Measurements from ENCODE around the gene GET4.
A peak's percentile ranks its signal among the peaks of the same experiment; 100 is the strongest.
"Not testable (repeated sequence)": the region's sequence is repeated elsewhere in the genome, so short reads cannot be mapped to it uniquely, and the experiment has no call there.

The GET4 gene

GRCh38 chr7:845731-846130 lies 30.6 kb upstream of the GET4 start:
- DNase-seq (ENCODE audit: low read depth), result no peak

- not testable (repeated sequence) for DNase-seq (ENCODE audit: low read depth)
Measured at GRCh38 chr7:846958-847650, 29.2 kb upstream of the GET4 start.

GRCh38 chr7:847728-848127 lies 28.6 kb upstream of the GET4 start:
- DNase-seq (ENCODE audit: low read depth), result not testable (repeated sequence)

- DNase-seq (ENCODE audit: low read depth), result no peak
Measured at GRCh38 chr7:849145-849544, 27.2 kb upstream of the GET4 start.

GRCh38 chr7:849781-850180 lies 26.6 kb upstream of the GET4 start:
- no peak for DNase-seq (ENCODE audit: low read depth)

GRCh38 chr7:851204-851603 lies 25.1 kb upstream of the GET4 start:
- no peak for DNase-seq (ENCODE audit: low read depth)

GRCh38 chr7:853366-854117 lies 22.8 kb upstream of the GET4 start:
- DNase-seq (ENCODE audit: low read depth), result no peak

- DNase-seq (ENCODE audit: low read depth), result no peak
Measured at GRCh38 chr7:854118-854775, 22.1 kb upstream of the GET4 start.

- DNase-seq (ENCODE audit: low read depth), result no peak
Measured at GRCh38 chr7:855686-856369, 20.5 kb upstream of the GET4 start.

- no peak for DNase-seq (ENCODE audit: low read depth)
Measured at GRCh38 chr7:856444-857095, 19.8 kb upstream of the GET4 start.

GRCh38 chr7:857661-858060 lies 18.7 kb upstream of the GET4 start:
- DNase-seq (ENCODE audit: low read depth), result no peak

GRCh38 chr7:859359-860030 lies 16.9 kb upstream of the GET4 start:
- DNase-seq (ENCODE audit: low read depth), result no peak

- no peak for DNase-seq (ENCODE audit: low read depth)
Measured at GRCh38 chr7:860149-860548, 16.2 kb upstream of the GET4 start.

GRCh38 chr7:861222-861621 lies 15.1 kb upstream of the GET4 start:
- DNase-seq (ENCODE audit: low read depth), result no peak

GRCh38 chr7:862157-862556 lies 14.2 kb upstream of the GET4 start:
- no peak for DNase-seq (ENCODE audit: low read depth)

GRCh38 chr7:863106-863505 lies 13.2 kb upstream of the GET4 start:
- DNase-seq (ENCODE audit: low read depth), result no peak

- DNase-seq (ENCODE audit: low read depth), result no peak
Measured at GRCh38 chr7:865921-866320, 10.4 kb upstream of the GET4 start.

GRCh38 chr7:867001-867405 lies 9.4 kb upstream of the GET4 start:
- DNase-seq (ENCODE audit: low read depth), result peak; percentile 68

GRCh38 chr7:867406-868188 lies 8.8 kb upstream of the GET4 start:
- DNase-seq (ENCODE audit: low read depth), result peak; percentile 43

- no peak for DNase-seq (ENCODE audit: low read depth)
Measured at GRCh38 chr7:868189-868486, 8.2 kb upstream of the GET4 start.

- DNase-seq (ENCODE audit: low read depth), result no peak
Measured at GRCh38 chr7:869348-869747, 7.0 kb upstream of the GET4 start.

Data from GM04504 (cell line).